GM12878 (cell line): ENCODE results near the gene CCNI.

ENCODE experiments used
- BCL11A ChIP-seq: IDR thresholded peaks from 2 replicates; pipeline ENCODE4 v1.6.1; 2011; ENCODE audit warnings: low read depth, low read length
- CEBPB ChIP-seq, 2 experiments: fragments of 150-350 bp in 1 of 2; IDR thresholded peaks; 2 replicates each; pipeline ENCODE4 v1.6.1; 2012 to 2014; ENCODE audit warnings: low read depth in 2 of 2, low read length in 2 of 2, borderline replicate concordance in 1 of 2, inconsistent platforms in 1 of 2
- CREM ChIP-seq: IDR thresholded peaks from 2 replicates; pipeline ENCODE4 v1.6.1; 2014; ENCODE audit warnings: antibody characterized with exemption, low read depth
- CTCF ChIP-seq, 3 experiments: IDR thresholded peaks in 2 of 3; conservative IDR thresholded peaks in 1 of 3; 2 replicates each; pipeline ENCODE4 v1.5.1; 2011; ENCODE audit warnings: low read depth in 3 of 3, low read length in 3 of 3, mild to moderate bottlenecking in 3 of 3, control low read depth in 2 of 3, moderate library complexity in 2 of 3, inconsistent platforms in 1 of 3, mixed read lengths in 1 of 3; ENCODE audit not compliant: control insufficient read depth in 2 of 3, insufficient read depth in 1 of 3; ENCODE audit errors: extremely low read depth in 1 of 3
- FOXK2 ChIP-seq: fragments of 450-650 bp; IDR thresholded peaks from 2 replicates; pipeline ENCODE4 v1.6.1; 2017; ENCODE audit warnings: mild to moderate bottlenecking, moderate library complexity
- PML ChIP-seq: IDR thresholded peaks from 2 replicates; pipeline ENCODE4 v1.6.1; 2012; ENCODE audit warnings: low read length, inconsistent platforms
- POLR2A ChIP-seq: IDR thresholded peaks from 2 replicates; pipeline ENCODE4 v1.6.1; 2011; ENCODE audit warnings: low read depth, mild to moderate bottlenecking, low read length
- POLR2AphosphoS5 ChIP-seq: IDR thresholded peaks from 2 replicates; pipeline ENCODE4 v1.6.1; 2011; ENCODE audit warnings: mild to moderate bottlenecking, low read length, inconsistent platforms
- RCOR1 ChIP-seq: conservative IDR thresholded peaks from 2 replicates; pipeline ENCODE4 v1.6.1; 2012; ENCODE audit warnings: low read depth, low read length, improper control_type of control experiment
- RELB ChIP-seq: fragments of 450-650 bp; IDR thresholded peaks from 2 replicates; pipeline ENCODE4 v1.6.1; 2017; ENCODE audit warnings: low read depth, mild to moderate bottlenecking, moderate library complexity
- SREBF1 ChIP-seq: IDR thresholded peaks from 2 replicates; pipeline ENCODE4 v1.6.1; 2012; ENCODE audit warnings: mild to moderate bottlenecking, low read length
- SRF ChIP-seq, 2 experiments: IDR thresholded peaks; 2 replicates each; pipeline ENCODE4 v1.6.1; 2011; ENCODE audit warnings: low read depth in 2 of 2, low read length in 2 of 2, mild to moderate bottlenecking in 1 of 2, moderate library complexity in 1 of 2
- TCF7 ChIP-seq: IDR thresholded peaks from 2 replicates; pipeline ENCODE4 v1.6.1; 2014; ENCODE audit warnings: antibody characterized with exemption, borderline replicate concordance

DNA sequence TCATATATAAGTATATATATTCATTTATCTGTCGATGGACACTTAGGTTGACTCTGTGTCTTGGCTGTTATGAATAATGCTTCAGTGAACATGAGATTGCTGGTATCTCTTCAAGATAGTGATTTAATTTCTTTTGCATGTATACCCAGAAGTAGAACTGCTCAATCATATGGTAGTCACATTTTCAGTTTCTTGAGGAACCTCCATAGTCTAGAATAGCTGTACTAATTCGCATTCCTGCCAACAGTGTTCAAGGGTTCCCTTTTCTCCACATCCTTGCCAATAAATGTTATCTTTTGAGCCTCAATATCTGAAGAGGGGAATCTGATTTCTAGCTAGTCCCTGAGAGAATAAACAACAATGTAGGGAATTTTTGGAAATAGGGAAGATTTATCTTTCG is 48.8 kb upstream of the CCNI start:
- TF ChIP-seq CREM, result no peak
- no peak for TF ChIP-seq CTCF (IDR thresholded peaks at IDR 0.05 in 2 of 3, conservative IDR thresholded peaks at IDR 0.05 in 1 of 3; ENCODE audit: control insufficient read depth in 2 of 3, extremely low read depth in 1 of 3, insufficient read depth in 1 of 3, low read depth in 3 of 3, low read length in 3 of 3)
- TF ChIP-seq RCOR1, result no peak
- no peak for TF ChIP-seq CEBPB (IDR thresholded peaks at IDR 0.05; ENCODE audit: borderline replicate concordance in 1 of 2, low read depth in 2 of 2, low read length in 2 of 2)
- no peak for TF ChIP-seq SRF (IDR thresholded peaks at IDR 0.05; ENCODE audit: low read depth in 2 of 2, low read length in 2 of 2)
- no peak for TF ChIP-seq BCL11A
- TF ChIP-seq POLR2AphosphoS5, result no peak
- no peak for TF ChIP-seq POLR2A
- TF ChIP-seq FOXK2, result no peak
- TF ChIP-seq RELB, result no peak
- no peak for TF ChIP-seq PML
- no peak for TF ChIP-seq TCF7
- TF ChIP-seq SREBF1, result no peak
